CD4-positive, alpha-beta T cell (primary cell): ENCODE measurements around the gene EIF4E. TPM values are rescaled to one million over a fixed set of nuclear protein-coding genes. Genes with fewer than 3 reads are reported as not detected.

Experiments
- ATAC-seq: fragments of 200-7000 bp; cut with Tn5 transposase; one replicate; pipeline ENCODE4 v1.10.0; 2022; ENCODE audit warnings: mild to moderate bottlenecking; ENCODE audit not compliant: poor library complexity
- CTCF ChIA-PET: fragments of 350-600 bp; sonication (Branson Sonifier 250); formaldehyde crosslinking; loops from one replicate; lab custom pipeline; 2021; ENCODE audit warnings: antibody characterized with exemption, inconsistent platforms; lab: Charles Lee
- POLR2A ChIA-PET: fragments of 350-600 bp; sonication (Branson Sonifier 250); formaldehyde crosslinking; loops from one replicate; lab custom pipeline; 2021; ENCODE audit warnings: antibody characterized with exemption, inconsistent platforms; lab: Charles Lee
- DNase-seq, 14 experiments: peaks; one replicate each; pipeline ENCODE4 v3.0.0-alpha.2; 2013 to 2020; ENCODE audit warnings: mixed read lengths in 2 of 14
- H3K27ac ChIP-seq, 2 donors: one replicate each; pipeline versions ENCODE4 v1.5.1 to v1.7.0; 2013; ENCODE audit warnings: low read length in 2 of 2, low read depth in 1 of 2, mild to moderate bottlenecking in 1 of 2
- H3K27me3 ChIP-seq, 2 experiments: 1 replicate in 1 of 2; 2 replicates in 1 of 2; pipeline versions ENCODE4 v1.6.1 to v1.7.0; 2013; ENCODE audit warnings: low read length in 2 of 2, control low read depth in 1 of 2, mild to moderate bottlenecking in 1 of 2, moderate library complexity in 1 of 2; ENCODE audit not compliant: insufficient read depth in 2 of 2, control insufficient read depth in 1 of 2
- H3K36me3 ChIP-seq: one replicate; pipeline ENCODE4 v1.6.1; 2013; ENCODE audit warnings: low read length, control low read depth; ENCODE audit not compliant: insufficient read depth
- H3K4me1 ChIP-seq: one replicate; pipeline ENCODE4 v1.6.1; 2013; ENCODE audit warnings: low read length, control low read depth; ENCODE audit not compliant: insufficient read depth
- H3K4me3 ChIP-seq: one replicate; pipeline ENCODE4 v1.5.1; 2013; ENCODE audit warnings: mild to moderate bottlenecking, low read length, moderate library complexity
- H3K9me3 ChIP-seq, 2 experiments: 1 replicate in 1 of 2; 2 replicates in 1 of 2; pipeline versions ENCODE4 v1.6.1 to v1.7.0; 2013; ENCODE audit warnings: low read length in 2 of 2, mild to moderate bottlenecking in 2 of 2, control low read depth in 1 of 2, moderate library complexity in 1 of 2; ENCODE audit not compliant: control insufficient read depth in 1 of 2, insufficient read depth in 1 of 2
- H3K27ac Mint-ChIP-seq: one replicate; pipeline ENCODE4 v1.8.0; 2020; ENCODE audit warnings: mixed read lengths
- H3K27me3 Mint-ChIP-seq: one replicate; pipeline ENCODE4 v1.8.0; 2021; ENCODE audit warnings: mixed read lengths
- H3K36me3 Mint-ChIP-seq: one replicate; pipeline ENCODE4 v1.8.0; 2021; ENCODE audit warnings: low read depth, mixed read lengths
- H3K4me1 Mint-ChIP-seq: one replicate; pipeline ENCODE4 v1.8.0; 2021; ENCODE audit warnings: low read depth, mixed read lengths
- H3K4me3 Mint-ChIP-seq: one replicate; pipeline ENCODE4 v1.8.0; 2020; ENCODE audit warnings: mild to moderate bottlenecking, mixed read lengths
- H3K9me3 Mint-ChIP-seq: one replicate; pipeline ENCODE4 v1.8.0; 2020; ENCODE audit warnings: mixed read lengths
- CTCF ChIP-seq: fragments of 200-600 bp; IDR thresholded peaks from one replicate; pipeline ENCODE4 v1.8.0; 2022; ENCODE audit warnings: antibody characterized with exemption, mild to moderate bottlenecking
- intact Hi-C, 2 experiments: fragments of 100-400 bp; cut with DNase I in 1 of 2; cut with micrococcal nuclease in 1 of 2; formaldehyde crosslinking; loops; one replicate each; pipeline versions ENCODE4 v1.15.1 to v1.9.0; 2023 to 2025; cut with DNase I, micrococcal nuclease
- total RNA-seq, 174 experiments: library from RNA in 2 of 174; stranded (reverse) in 2 of 174; gene quantifications; one replicate each; pipeline ENCODE4 v1.2.3 and lab custom pipeline; 2021 to 2026

Gene EIF4E
- total RNA-seq, 2 experiments from 2014 or later: 47.2 to 49.2 TPM

- TF ChIP-seq CTCF: peak; percentile 72
- ATAC-seq (peak; percentile 52), DNase-seq (peak in 3 of 14 experiments; percentile 30 to 56 (median 54))
- POLR2A ChIA-PET: no interaction called here
- H3K4me1 ChIP-seq: no peaks in the 10 kb centered on the region
- Mint-ChIP-seq H3K9me3 (no peaks in the 10 kb centered on the region), H3K27ac (no peak overlapping the region), H3K4me1 (peaks cover 7% of the 10 kb centered on the region), H3K27me3 (no peaks in the 10 kb centered on the region), H3K36me3 (no peaks in the 10 kb centered on the region), H3K4me3 (no peak overlapping the region)
- CTCF ChIA-PET: no interaction called here
- H3K27ac ChIP-seq: no peak overlapping the region
- no peaks in the 10 kb centered on the region for H3K9me3 ChIP-seq
- H3K36me3 ChIP-seq: no peaks in the 10 kb centered on the region
- intact Hi-C loops: loop anchor here (5.0 to 10.0 kb wide), 3 partner anchors 117 to 525 kb away; no protein-coding TSS in a partner anchor
- H3K27me3 ChIP-seq: no peaks in the 10 kb centered on the region
- no peak overlapping the region for H3K4me3 ChIP-seq
These were observed 11.0 kb upstream of the EIF4E start for GRCh38 chr4:98939892-98940298.

GRCh38 chr4:98939438-98939837, 10.5 kb upstream of the EIF4E start:
- CTCF ChIA-PET: no interaction called here
- H3K27me3 Mint-ChIP-seq: no peaks in the 10 kb centered on the region
- H3K9me3 Mint-ChIP-seq: no peaks in the 10 kb centered on the region
- no peak for TF ChIP-seq CTCF
- intact Hi-C loops: loop anchor here (5.0 to 10.0 kb wide), 3 partner anchors 118 to 525 kb away; no protein-coding TSS in a partner anchor
- ATAC-seq: no peak
- DNase-seq: peak in 1 of 14 experiments; percentile 19
- H3K27me3 ChIP-seq: no peaks in the 10 kb centered on the region
- no peaks in the 10 kb centered on the region for H3K4me1 ChIP-seq
- H3K9me3 ChIP-seq: no peaks in the 10 kb centered on the region
- H3K4me3 ChIP-seq: no peak overlapping the region
- H3K27ac Mint-ChIP-seq: no peak overlapping the region
- H3K4me1 Mint-ChIP-seq: peaks cover 7% of the 10 kb centered on the region
- no peaks in the 10 kb centered on the region for H3K36me3 Mint-ChIP-seq
- POLR2A ChIA-PET: no interaction called here
- H3K36me3 ChIP-seq: no peaks in the 10 kb centered on the region
- no peak overlapping the region for H3K27ac ChIP-seq
- H3K4me3 Mint-ChIP-seq: no peak overlapping the region

- no peaks in the 10 kb centered on the region for H3K36me3 ChIP-seq
- peaks cover 7% of the 10 kb centered on the region for H3K4me1 Mint-ChIP-seq
- H3K27me3 ChIP-seq: no peaks in the 10 kb centered on the region
- H3K9me3 Mint-ChIP-seq: no peaks in the 10 kb centered on the region
- no peak for ATAC-seq
- no peak overlapping the region for H3K27ac Mint-ChIP-seq
- H3K4me3 ChIP-seq: no peak overlapping the region
- CTCF ChIA-PET: interaction anchor here (0.9 kb wide), 1 partner anchor 118 kb away, joined by 4 read pairs; no protein-coding TSS in a partner anchor
- DNase-seq: no peak
- no peak for TF ChIP-seq CTCF
- POLR2A ChIA-PET: no interaction called here
- no peaks in the 10 kb centered on the region for H3K9me3 ChIP-seq
- H3K36me3 Mint-ChIP-seq: no peaks in the 10 kb centered on the region
- no peaks in the 10 kb centered on the region for H3K4me1 ChIP-seq
- no peak overlapping the region for H3K4me3 Mint-ChIP-seq
- no peak overlapping the region for H3K27ac ChIP-seq
- H3K27me3 Mint-ChIP-seq: no peaks in the 10 kb centered on the region
- intact Hi-C loops: loop anchor here (5.0 to 10.0 kb wide), 3 partner anchors 119 to 527 kb away; no protein-coding TSS in a partner anchor
These were observed 9.2 kb upstream of the EIF4E start for GRCh38 chr4:98937986-98938720.
